ENCODE measurements around the gene FAM153A.
"Not testable (repeated sequence)": the region's sequence is repeated elsewhere in the genome, so short reads cannot be mapped to it uniquely, and the experiment has no call there.

The FAM153A gene

DNA sequence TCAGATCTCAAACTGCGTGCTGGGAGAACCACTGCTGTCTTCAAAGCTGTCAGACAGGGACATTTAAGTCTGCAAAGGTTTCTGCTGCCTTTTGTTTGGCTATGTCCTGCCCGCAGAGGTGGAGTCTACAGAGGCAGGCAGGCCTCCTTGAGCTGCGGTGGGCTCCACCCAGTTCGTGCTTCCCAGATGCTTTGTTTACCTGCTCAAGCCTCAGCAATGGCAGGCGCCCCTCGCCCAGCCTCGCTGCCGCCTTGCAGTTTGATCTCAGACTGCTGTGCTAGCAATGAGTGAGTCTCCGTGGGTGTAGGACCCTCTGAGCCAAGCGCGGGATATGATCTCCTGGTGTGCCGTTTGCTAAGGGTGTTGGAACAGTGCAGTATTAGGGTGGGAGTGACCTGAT is 8.9 kb upstream of the FAM153A start:
- H3F3A ChIP-seq (ENCODE audit: insufficient read depth, low read length); H3K9me3 ChIP-seq (ENCODE audit: low read length); H3K4me3 ChIP-seq (ENCODE audit: low read depth, low read length, poor library complexity, severe bottlenecking); H3K4me1 ChIP-seq (ENCODE audit: insufficient read depth, low read length, severe bottlenecking); H3K27ac ChIP-seq (ENCODE audit: low read depth, low read length, poor library complexity, severe bottlenecking); H3K9me2 ChIP-seq (ENCODE audit: low read depth, low read length); H3K4me2 ChIP-seq (ENCODE audit: low read length); H3K79me2 ChIP-seq (ENCODE audit: insufficient read depth, low read length); H3K9ac ChIP-seq (ENCODE audit: low read length); H3K27me3 ChIP-seq (ENCODE audit: insufficient read depth, low read length); H4K20me1 ChIP-seq (ENCODE audit: insufficient read depth, low read length); H2AFZ ChIP-seq (ENCODE audit: low read length); H3K36me3 ChIP-seq (ENCODE audit: insufficient read depth, low read length): not testable (repeated sequence)

DNA sequence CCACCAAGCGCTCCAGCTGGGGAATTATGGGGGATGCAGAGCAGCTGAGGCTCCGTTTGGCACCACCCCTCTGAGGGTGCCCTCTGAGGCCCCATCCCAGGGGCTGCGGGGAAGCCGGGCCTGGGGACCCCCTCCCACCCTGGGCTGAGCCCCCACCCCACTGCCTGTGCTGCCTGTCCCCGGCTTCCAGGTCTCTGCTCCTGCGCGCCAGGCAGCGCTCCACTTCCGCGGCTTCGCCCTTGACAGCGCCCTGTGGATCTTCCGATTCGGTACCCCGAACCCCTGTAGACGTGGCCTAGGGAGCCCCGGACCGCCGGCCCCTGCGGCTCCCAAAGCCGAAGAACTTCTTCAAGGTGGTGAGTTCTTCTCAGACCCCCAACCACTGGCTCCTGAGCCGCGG is 530 bp downstream of the FAM153A start:
- H3K4me1 ChIP-seq (ENCODE audit: insufficient read depth, low read length, severe bottlenecking); H3K79me2 ChIP-seq (ENCODE audit: insufficient read depth, low read length); H3K4me2 ChIP-seq (ENCODE audit: low read length); H3K9ac ChIP-seq (ENCODE audit: low read length); H3K27ac ChIP-seq (ENCODE audit: low read depth, low read length, poor library complexity, severe bottlenecking); H3K4me3 ChIP-seq (ENCODE audit: low read depth, low read length, poor library complexity, severe bottlenecking); H2AFZ ChIP-seq (ENCODE audit: low read length); H3K9me2 ChIP-seq (ENCODE audit: low read depth, low read length); H4K20me1 ChIP-seq (ENCODE audit: insufficient read depth, low read length); H3F3A ChIP-seq (ENCODE audit: insufficient read depth, low read length); H3K36me3 ChIP-seq (ENCODE audit: insufficient read depth, low read length); H3K27me3 ChIP-seq (ENCODE audit: insufficient read depth, low read length); H3K9me3 ChIP-seq (ENCODE audit: low read length): not testable (repeated sequence)

DNA sequence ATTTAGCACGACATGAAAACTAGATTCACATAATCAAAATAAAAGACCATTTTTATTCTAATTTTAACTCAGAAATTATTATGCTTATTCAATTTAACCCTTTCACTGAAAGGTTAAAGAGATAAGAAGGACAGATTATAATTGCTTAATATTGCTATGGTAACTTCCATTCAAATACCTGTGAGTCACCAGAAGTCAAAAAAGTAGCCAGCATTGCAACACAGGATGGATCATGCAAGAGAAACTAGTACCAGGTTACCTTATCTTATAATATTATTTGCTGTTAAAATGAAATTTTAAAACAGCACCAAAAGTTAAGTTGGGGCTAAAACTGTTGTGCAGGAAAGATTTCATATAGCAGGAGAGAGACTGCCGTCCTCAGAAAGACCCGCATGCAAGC is 11.5 kb downstream of the FAM153A start:
- H3K27me3 ChIP-seq (ENCODE audit: insufficient read depth, low read length); H3K27ac ChIP-seq (ENCODE audit: low read depth, low read length, poor library complexity, severe bottlenecking); H3K9me2 ChIP-seq (ENCODE audit: low read depth, low read length); H4K20me1 ChIP-seq (ENCODE audit: insufficient read depth, low read length); H3K9me3 ChIP-seq (ENCODE audit: low read length); H2AFZ ChIP-seq (ENCODE audit: low read length); H3K36me3 ChIP-seq (ENCODE audit: insufficient read depth, low read length); H3K4me3 ChIP-seq (ENCODE audit: low read depth, low read length, poor library complexity, severe bottlenecking); H3K4me1 ChIP-seq (ENCODE audit: insufficient read depth, low read length, severe bottlenecking); H3K79me2 ChIP-seq (ENCODE audit: insufficient read depth, low read length); H3K4me2 ChIP-seq (ENCODE audit: low read length); H3F3A ChIP-seq (ENCODE audit: insufficient read depth, low read length); H3K9ac ChIP-seq (ENCODE audit: low read length): not testable (repeated sequence)

DNA sequence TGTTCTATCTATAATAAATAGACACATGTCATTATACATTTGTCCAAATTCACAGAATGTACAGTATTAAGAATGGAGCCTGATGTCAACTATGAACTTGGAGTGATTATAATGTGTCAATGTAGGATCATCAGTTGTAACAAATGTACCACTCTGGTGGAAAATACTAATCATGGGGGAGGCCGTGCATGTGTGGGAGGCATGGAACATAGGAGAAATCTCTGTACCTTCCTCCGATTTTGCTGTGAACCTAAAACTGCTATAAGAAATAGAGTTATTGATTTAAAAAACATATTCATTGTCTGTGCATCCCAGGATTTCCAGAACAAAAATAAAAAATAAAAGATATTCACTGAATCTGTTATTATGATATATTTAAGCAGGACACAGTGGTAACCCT is 12.1 kb downstream of the FAM153A start:
- H2AFZ ChIP-seq (ENCODE audit: low read length); H3K4me2 ChIP-seq (ENCODE audit: low read length); H3K9me3 ChIP-seq (ENCODE audit: low read length); H3K9me2 ChIP-seq (ENCODE audit: low read depth, low read length); H3K27me3 ChIP-seq (ENCODE audit: insufficient read depth, low read length); H4K20me1 ChIP-seq (ENCODE audit: insufficient read depth, low read length); H3K4me1 ChIP-seq (ENCODE audit: insufficient read depth, low read length, severe bottlenecking); H3F3A ChIP-seq (ENCODE audit: insufficient read depth, low read length); H3K36me3 ChIP-seq (ENCODE audit: insufficient read depth, low read length); H3K4me3 ChIP-seq (ENCODE audit: low read depth, low read length, poor library complexity, severe bottlenecking); H3K9ac ChIP-seq (ENCODE audit: low read length); H3K79me2 ChIP-seq (ENCODE audit: insufficient read depth, low read length); H3K27ac ChIP-seq (ENCODE audit: low read depth, low read length, poor library complexity, severe bottlenecking): not testable (repeated sequence)

GRCh38 chr5:177763737-177764508 is 18.8 kb downstream of the FAM153A start:
- not testable (repeated sequence) for H3K9ac ChIP-seq (ENCODE audit: low read length); H3K9me3 ChIP-seq (ENCODE audit: low read length); H3K4me2 ChIP-seq (ENCODE audit: low read length); H3K36me3 ChIP-seq (ENCODE audit: insufficient read depth, low read length); H3K27me3 ChIP-seq (ENCODE audit: insufficient read depth, low read length); H3K4me3 ChIP-seq (ENCODE audit: low read depth, low read length, poor library complexity, severe bottlenecking); H4K20me1 ChIP-seq (ENCODE audit: insufficient read depth, low read length); H3K9me2 ChIP-seq (ENCODE audit: low read depth, low read length); H3K27ac ChIP-seq (ENCODE audit: low read depth, low read length, poor library complexity, severe bottlenecking); H3K4me1 ChIP-seq (ENCODE audit: insufficient read depth, low read length, severe bottlenecking); H3F3A ChIP-seq (ENCODE audit: insufficient read depth, low read length); H2AFZ ChIP-seq (ENCODE audit: low read length); H3K79me2 ChIP-seq (ENCODE audit: insufficient read depth, low read length)

DNA sequence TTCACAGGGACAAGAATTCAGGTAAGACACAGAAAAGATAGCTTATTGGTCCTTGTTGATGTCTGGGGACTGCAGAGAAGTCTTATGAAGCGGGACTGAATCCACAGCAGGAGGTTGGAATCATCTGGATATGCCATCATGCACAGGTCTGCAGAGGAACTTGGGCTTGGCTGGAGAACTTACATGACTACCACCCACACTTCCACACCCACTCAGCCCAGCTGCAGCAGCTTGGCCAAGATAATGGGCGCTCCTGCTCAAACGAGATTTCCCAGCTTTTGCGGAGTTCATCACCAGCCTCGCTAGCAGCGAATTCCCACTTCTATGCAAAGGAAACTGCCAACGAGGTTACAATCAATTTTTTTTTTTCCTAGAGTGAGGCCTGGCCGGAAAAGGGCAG is 21.7 kb downstream of the FAM153A start:
- not testable (repeated sequence) for H3K36me3 ChIP-seq (ENCODE audit: insufficient read depth, low read length); H3K9ac ChIP-seq (ENCODE audit: low read length); H2AFZ ChIP-seq (ENCODE audit: low read length); H3K4me2 ChIP-seq (ENCODE audit: low read length); H4K20me1 ChIP-seq (ENCODE audit: insufficient read depth, low read length); H3K27ac ChIP-seq (ENCODE audit: low read depth, low read length, poor library complexity, severe bottlenecking); H3K9me3 ChIP-seq (ENCODE audit: low read length); H3K9me2 ChIP-seq (ENCODE audit: low read depth, low read length); H3K4me1 ChIP-seq (ENCODE audit: insufficient read depth, low read length, severe bottlenecking); H3K79me2 ChIP-seq (ENCODE audit: insufficient read depth, low read length); H3F3A ChIP-seq (ENCODE audit: insufficient read depth, low read length); H3K27me3 ChIP-seq (ENCODE audit: insufficient read depth, low read length); H3K4me3 ChIP-seq (ENCODE audit: low read depth, low read length, poor library complexity, severe bottlenecking)

GRCh38 chr5:177747354-177747753 is 35.3 kb downstream of the FAM153A start:
- H3K27me3 ChIP-seq (ENCODE audit: insufficient read depth, low read length); H4K20me1 ChIP-seq (ENCODE audit: insufficient read depth, low read length); H3K4me2 ChIP-seq (ENCODE audit: low read length); H3K4me1 ChIP-seq (ENCODE audit: insufficient read depth, low read length, severe bottlenecking); H3K36me3 ChIP-seq (ENCODE audit: insufficient read depth, low read length); H3K9me3 ChIP-seq (ENCODE audit: low read length); H3K9ac ChIP-seq (ENCODE audit: low read length); H2AFZ ChIP-seq (ENCODE audit: low read length); H3K79me2 ChIP-seq (ENCODE audit: insufficient read depth, low read length); H3K4me3 ChIP-seq (ENCODE audit: low read depth, low read length, poor library complexity, severe bottlenecking); H3F3A ChIP-seq (ENCODE audit: insufficient read depth, low read length); H3K9me2 ChIP-seq (ENCODE audit: low read depth, low read length); H3K27ac ChIP-seq (ENCODE audit: low read depth, low read length, poor library complexity, severe bottlenecking): not testable (repeated sequence)

GRCh38 chr5:177724858-177725257 is 57.8 kb downstream of the FAM153A start:
- H3K79me2 ChIP-seq (ENCODE audit: insufficient read depth, low read length); H3K4me1 ChIP-seq (ENCODE audit: insufficient read depth, low read length, severe bottlenecking); H3K4me3 ChIP-seq (ENCODE audit: low read depth, low read length, poor library complexity, severe bottlenecking); H3K36me3 ChIP-seq (ENCODE audit: insufficient read depth, low read length); H4K20me1 ChIP-seq (ENCODE audit: insufficient read depth, low read length); H3K9me3 ChIP-seq (ENCODE audit: low read length); H2AFZ ChIP-seq (ENCODE audit: low read length); H3K9me2 ChIP-seq (ENCODE audit: low read depth, low read length); H3K4me2 ChIP-seq (ENCODE audit: low read length); H3K9ac ChIP-seq (ENCODE audit: low read length); H3K27ac ChIP-seq (ENCODE audit: low read depth, low read length, poor library complexity, severe bottlenecking); H3K27me3 ChIP-seq (ENCODE audit: insufficient read depth, low read length); H3F3A ChIP-seq (ENCODE audit: insufficient read depth, low read length): not testable (repeated sequence)

Data from OCI-LY1 (cell line).